Subcutaneous adipose tissue (tissue), 4 donors: Measurements from ENCODE around the gene ACCS. TPM values are rescaled to one million over a fixed set of nuclear protein-coding genes. Genes with fewer than 3 reads are reported as not detected.

Experiments used
- total RNA-seq, 4 donors: library from RNA; depleted of rRNA; stranded (reverse); fragments of >200 nt; gene quantifications; one replicate each; pipeline ENCODE4 v1.1.0, GENCODE V29; 2016
- TF ChIP-seq, protein P1 (sequence below): fragments of 450-650 bp; IDR thresholded peaks from one replicate; pipeline ENCODE4 v1.5.1; 2016; ENCODE audit warnings: low read depth, mild to moderate bottlenecking, control low read depth, antibody characterized with exemption, moderate library complexity

The ACCS gene
- total RNA-seq, 4 donors from 2014 or later, result 17.8 to 42.5 (median 33.0) TPM

DNA sequence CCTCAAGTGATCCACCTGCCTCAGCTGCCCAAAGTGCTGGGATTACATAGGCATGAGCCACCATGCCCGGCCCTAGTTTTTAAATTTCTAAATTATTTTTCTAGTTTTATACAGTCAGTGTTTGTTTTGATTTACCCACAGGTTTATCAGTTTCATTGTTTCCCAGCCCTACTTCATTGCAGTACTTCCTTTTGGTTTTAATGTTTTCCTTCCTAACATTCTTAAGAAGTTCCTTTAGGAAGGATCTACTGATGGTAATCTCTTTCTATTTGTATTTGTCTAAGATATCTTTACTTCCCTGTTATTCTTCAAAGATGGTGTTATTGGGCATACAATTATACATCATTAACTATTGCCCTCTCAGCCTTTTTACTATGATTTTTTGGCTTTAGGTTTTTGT is 24.5 kb downstream of the ACCS start:
- TF ChIP-seq, protein P1, sequence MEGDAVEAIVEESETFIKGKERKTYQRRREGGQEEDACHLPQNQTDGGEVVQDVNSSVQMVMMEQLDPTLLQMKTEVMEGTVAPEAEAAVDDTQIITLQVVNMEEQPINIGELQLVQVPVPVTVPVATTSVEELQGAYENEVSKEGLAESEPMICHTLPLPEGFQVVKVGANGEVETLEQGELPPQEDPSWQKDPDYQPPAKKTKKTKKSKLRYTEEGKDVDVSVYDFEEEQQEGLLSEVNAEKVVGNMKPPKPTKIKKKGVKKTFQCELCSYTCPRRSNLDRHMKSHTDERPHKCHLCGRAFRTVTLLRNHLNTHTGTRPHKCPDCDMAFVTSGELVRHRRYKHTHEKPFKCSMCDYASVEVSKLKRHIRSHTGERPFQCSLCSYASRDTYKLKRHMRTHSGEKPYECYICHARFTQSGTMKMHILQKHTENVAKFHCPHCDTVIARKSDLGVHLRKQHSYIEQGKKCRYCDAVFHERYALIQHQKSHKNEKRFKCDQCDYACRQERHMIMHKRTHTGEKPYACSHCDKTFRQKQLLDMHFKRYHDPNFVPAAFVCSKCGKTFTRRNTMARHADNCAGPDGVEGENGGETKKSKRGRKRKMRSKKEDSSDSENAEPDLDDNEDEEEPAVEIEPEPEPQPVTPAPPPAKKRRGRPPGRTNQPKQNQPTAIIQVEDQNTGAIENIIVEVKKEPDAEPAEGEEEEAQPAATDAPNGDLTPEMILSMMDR, result no peak

DNA sequence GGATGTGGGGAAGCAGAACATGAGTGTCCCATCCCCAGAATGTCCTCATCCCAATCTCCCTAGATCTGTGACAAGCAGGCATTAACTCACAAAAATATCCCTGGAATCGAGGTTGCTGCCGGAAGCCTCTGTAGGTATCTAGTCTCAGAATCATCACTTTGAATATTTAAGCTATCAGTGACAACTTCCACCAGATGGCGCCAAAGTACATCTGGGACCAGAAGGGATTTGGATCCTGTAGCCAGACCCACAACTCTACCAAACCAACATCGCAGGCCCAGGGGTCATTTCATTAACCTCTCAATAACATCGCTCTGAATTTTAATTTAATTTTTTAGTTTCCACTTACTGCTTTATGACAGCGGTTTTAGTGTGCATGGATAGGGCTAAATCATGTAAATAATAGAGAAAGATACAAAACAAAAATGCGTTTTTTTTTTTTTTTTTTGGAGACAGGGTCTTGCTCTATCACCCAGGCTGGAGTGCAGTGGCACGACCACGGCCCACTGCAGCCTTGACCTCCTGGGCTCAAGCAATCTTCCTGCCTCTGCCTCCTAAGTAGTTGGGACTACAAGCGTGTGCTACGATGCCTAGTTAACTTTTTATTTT is 28.3 kb downstream of the ACCS start:
- TF ChIP-seq, protein P1, result no peak

DNA sequence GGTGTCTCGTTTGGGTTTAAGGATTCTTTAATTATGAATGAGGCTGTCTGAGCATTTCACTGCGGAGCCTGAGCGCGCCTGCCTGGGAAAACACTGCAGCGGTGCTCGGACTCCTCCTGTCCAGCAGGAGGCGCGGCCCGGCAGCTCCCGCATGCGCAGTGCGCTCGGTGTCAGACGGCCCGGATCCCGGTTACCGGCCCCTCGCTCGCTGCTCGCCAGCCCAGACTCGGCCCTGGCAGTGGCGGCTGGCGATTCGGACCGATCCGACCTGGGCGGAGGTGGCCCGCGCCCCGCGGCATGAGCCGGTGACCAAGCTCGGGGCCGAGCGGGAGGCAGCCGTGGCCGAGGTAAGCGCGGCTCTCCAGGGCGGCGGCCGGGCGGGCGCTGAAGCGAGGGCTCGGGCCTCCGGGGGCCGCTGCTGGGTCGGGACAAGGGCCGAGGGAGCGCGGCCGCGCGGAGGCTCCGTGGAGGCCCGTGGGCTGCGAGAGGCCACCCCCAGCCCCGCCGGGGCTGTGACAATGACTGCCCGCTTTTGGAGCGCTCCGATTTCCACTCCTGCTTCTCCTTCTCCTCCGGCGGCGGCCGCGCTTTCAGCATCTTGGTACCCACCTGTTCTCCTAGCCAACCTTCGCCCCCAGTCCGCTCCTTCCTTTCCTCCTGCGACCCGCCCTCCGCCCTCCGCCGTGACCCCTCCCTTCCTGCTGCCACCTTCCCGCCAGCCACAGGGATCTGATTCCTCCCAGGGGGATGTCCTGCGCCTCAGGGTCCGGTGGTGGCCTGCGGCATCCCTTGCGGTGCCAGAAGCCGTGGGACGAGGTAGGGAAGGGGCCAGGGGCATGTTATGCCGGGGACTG is 29.7 kb downstream of the ACCS start, which contains the start of gene EXT2:
Gene EXT2 (plus strand): TSS at position 173 of the 854 bp plus-strand sequence. CDS start 12,035 bp downstream, outside the sequence.
- TF ChIP-seq, protein P1, result no peak

DNA sequence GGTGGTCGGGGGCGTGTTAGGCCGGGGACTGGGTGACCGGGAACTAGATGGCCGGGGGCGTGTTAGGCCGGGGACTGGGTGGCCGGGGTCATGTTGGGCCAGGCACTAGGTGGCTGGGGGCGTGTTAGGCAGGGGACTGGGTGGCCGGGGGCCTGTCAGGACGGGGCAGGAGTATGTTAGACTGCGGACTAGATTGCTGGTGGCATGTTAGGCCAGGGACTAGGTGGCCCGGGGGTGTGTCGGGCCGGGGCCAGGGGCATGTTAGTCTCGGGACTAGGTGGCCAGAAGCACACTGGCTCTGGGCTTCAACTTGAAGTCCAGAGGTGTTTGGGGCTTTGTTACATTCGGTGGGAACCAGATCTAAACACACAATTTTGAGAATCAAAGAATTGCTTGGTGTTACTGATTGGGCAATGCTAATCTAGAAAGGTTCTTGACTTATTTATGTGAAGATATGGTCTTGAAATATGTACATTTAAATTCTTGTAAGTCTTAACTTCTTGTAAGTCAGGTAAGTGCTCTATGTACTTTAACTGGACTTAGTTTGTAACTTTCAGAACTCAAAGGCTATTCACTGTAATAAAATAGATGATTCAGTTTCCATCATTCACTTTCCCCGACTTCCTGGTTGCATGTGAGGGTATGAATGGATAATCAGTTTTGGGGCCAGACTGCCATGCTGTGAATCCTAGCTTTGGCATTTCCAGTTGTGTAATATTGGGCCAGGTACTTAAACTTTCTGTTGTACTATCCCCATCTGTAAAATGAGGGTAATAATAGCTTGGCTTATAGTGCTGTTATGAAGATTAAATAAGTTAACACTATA is 30.5 kb downstream of the ACCS start:
- TF ChIP-seq, protein P1, result no peak

DNA sequence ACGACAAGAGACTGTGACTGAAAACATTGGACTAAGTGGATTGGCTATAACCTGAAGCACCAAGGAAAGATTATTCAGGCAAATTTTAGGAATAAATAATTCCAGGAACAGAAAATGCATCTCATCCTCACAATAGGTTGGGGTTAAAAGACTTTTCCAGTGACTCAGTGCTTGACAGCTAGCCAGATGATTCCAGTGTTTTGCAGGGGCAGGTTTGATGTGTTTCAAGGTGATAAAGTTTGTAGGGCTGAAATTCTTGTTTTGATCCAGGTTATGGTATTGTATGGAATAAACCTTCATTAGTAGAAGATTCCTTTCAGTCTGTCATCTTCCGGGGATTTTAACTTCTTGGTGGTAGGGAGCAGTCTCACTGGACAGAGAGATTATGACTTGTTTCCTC is 31.8 kb downstream of the ACCS start:
- TF ChIP-seq, protein P1, result no peak

DNA sequence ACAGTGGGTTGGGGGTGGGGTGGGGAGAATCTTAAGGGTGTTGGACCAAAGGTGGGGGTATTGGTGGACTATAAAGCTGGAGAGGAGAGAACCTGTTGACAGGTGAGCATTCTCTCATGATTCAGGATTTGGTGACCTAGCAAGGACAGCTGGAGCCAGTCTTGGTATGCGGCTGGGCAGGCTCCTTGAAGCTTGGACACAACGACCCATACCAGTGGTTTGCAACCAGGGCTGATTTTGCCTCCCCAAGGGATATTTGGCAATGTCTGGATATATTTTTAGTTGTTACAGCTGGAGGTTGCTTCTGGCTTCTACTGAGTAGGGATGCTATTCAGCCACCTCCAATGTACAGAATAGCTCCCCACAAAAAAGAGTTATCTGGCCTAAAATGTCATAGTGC is 35.0 kb downstream of the ACCS start:
- TF ChIP-seq, protein P1, result no peak
